Lower leg skin (tissue), 4 donors: ENCODE measurements around the gene UACA. TPM values are rescaled to one million over a fixed set of nuclear protein-coding genes. Genes with fewer than 3 reads are reported as not detected.
A peak's percentile ranks its signal among the peaks of the same experiment; 100 is the strongest.
"Not testable (repeated sequence)": the region's sequence is repeated elsewhere in the genome, so short reads cannot be mapped to it uniquely, and the experiment has no call there.

Experiments used
- DNase-seq, 2 donors: peaks; one replicate each; pipeline ENCODE4 v3.0.0-alpha.2; 2019; ENCODE audit warnings: low spot score in 2 of 2
- H3K4me3 ChIP-seq: fragments of 200-600 bp; sonication (generic); 2 replicates; pipeline ENCODE4 v1.5.1; 2017; ENCODE audit warnings: mild to moderate bottlenecking, low read depth; ENCODE audit not compliant: poor library complexity, severe bottlenecking
- POLR2A ChIP-seq, 2 donors: fragments of 450-650 bp; IDR thresholded peaks; one replicate each; pipeline ENCODE4 v1.6.1; 2016 to 2017; ENCODE audit warnings: antibody characterized with exemption in 2 of 2, mild to moderate bottlenecking in 1 of 2, moderate library complexity in 1 of 2
- WGBS, 2 donors: methylation state at CpG; one replicate each; pipeline ENCODE4 v1.1.5; 2018; 5-methylcytosine and 5-hydroxymethylcytosine counted together
- intact Hi-C: fragments of 100-400 bp; cut with DNase I; formaldehyde crosslinking; loops from one replicate; pipeline ENCODE4 v1.15.0; 2023; ENCODE audit warnings: low total_unique reads
- total RNA-seq, 4 donors: library from RNA; depleted of rRNA; stranded (reverse); fragments of >200 nt; gene quantifications; one replicate each; pipeline ENCODE4 v1.1.0, GENCODE V29; 2016
- TF ChIP-seq, protein P1 (sequence below), 3 donors: fragments of 450-650 bp; IDR thresholded peaks; one replicate each; pipeline ENCODE4 v1.5.1; 2016; ENCODE audit warnings: antibody characterized with exemption in 3 of 3, mild to moderate bottlenecking in 3 of 3, moderate library complexity in 2 of 3

Gene UACA
- total RNA-seq, 4 donors from 2014 or later, result 37.8 to 47.3 (median 42.1) TPM

DNA sequence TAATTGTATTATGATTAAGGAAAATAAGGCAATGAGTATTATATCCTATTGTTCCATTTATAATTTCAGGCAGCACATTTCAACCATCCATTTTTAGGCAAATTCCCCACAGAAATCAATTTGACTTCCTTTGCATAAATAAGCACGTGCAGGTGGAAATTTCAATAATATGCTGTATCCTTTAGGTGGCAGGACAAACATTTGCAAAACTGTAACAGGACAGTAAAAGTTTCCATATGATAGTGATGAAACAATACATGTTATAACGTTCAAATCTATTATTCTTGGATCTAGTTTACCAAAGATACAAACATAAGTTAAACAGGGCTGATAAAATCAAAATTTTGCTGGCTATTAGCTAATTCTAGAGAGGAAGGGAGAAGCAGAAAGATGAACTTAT lies 8.5 kb downstream of the UACA start:
- intact Hi-C loops, result no loop called here
- no peak overlapping the region for H3K4me3 ChIP-seq
- TF ChIP-seq, protein P1, sequence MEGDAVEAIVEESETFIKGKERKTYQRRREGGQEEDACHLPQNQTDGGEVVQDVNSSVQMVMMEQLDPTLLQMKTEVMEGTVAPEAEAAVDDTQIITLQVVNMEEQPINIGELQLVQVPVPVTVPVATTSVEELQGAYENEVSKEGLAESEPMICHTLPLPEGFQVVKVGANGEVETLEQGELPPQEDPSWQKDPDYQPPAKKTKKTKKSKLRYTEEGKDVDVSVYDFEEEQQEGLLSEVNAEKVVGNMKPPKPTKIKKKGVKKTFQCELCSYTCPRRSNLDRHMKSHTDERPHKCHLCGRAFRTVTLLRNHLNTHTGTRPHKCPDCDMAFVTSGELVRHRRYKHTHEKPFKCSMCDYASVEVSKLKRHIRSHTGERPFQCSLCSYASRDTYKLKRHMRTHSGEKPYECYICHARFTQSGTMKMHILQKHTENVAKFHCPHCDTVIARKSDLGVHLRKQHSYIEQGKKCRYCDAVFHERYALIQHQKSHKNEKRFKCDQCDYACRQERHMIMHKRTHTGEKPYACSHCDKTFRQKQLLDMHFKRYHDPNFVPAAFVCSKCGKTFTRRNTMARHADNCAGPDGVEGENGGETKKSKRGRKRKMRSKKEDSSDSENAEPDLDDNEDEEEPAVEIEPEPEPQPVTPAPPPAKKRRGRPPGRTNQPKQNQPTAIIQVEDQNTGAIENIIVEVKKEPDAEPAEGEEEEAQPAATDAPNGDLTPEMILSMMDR (IDR thresholded peaks at IDR 0.05), result no peak
- no peak for TF ChIP-seq POLR2A (IDR thresholded peaks at IDR 0.05)
- no peak for DNase-seq
- WGBS, 2 donors, result 44 to 45% methylated on average over 2 of the region's 2 CpGs

DNA sequence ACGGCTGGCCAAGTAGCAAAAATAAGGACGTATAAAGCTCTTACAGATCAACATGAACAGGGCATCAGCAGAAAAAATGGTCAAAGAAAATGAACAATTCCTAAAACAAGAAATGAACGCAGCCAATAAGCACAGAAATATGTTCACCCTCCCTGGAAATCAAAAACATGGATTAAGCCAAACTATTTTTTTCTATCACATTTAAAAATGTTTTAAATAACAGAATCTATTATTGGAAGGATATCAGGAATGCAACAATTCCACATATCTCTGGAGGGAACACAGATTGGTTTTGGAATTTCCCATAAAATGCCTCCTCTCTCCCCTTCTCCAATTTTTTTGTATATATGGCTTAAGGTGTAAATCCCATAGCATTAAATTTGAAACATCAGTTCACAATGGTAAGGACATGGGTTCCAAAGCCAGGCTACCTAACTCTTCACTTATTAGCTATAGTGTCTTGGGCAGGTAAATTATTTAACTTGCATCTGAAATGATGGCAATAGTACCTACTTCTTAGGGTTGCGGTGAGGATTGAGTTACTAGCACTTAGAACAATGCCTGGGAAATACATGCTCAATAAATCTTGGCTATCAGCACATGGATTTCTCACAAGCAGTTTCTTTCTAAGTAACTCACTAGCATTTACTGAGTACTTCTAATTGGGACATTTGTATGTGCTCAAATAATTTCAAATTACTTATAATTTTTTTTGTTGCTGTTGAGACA lies 10.1 kb downstream of the UACA start:
- no peak for DNase-seq
- no peak overlapping the region for H3K4me3 ChIP-seq
- TF ChIP-seq, protein P1 (IDR thresholded peaks at IDR 0.05), result no peak
- TF ChIP-seq POLR2A (IDR thresholded peaks at IDR 0.05), result no peak
- 51 to 58% methylated on average over 4 of the region's 4 CpGs for WGBS, 2 donors
- intact Hi-C loops, result no loop called here

DNA sequence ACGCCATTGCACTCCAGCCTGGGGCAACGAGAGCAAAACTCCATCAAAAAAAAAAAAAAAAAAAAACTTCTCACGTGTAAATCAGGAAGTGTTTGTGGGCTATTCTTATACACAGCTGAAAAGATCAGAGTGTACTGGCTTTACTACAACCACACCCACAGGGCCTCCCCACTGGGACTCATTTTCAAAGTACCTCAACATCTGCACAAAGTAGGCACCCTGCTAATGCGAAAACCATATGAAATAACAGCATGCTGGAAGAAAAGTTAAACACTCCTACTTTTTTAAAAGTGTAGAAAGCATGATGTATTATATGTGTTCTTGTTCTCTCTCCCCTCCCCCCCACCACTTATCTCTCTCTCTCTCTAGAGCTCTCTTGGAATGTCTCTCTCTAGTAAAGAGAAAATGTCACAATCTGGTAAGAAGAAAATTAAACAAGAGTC lies 11.1 kb downstream of the UACA start:
- TF ChIP-seq, protein P1 (IDR thresholded peaks at IDR 0.05), result no peak
- TF ChIP-seq POLR2A (IDR thresholded peaks at IDR 0.05), result no peak
- H3K4me3 ChIP-seq, result no peak overlapping the region
- WGBS, 2 donors, result 39 to 47% methylated on average over 4 of the region's 4 CpGs
- DNase-seq, result peak; percentile 67 to 87
- intact Hi-C loops, result no loop called here

DNA sequence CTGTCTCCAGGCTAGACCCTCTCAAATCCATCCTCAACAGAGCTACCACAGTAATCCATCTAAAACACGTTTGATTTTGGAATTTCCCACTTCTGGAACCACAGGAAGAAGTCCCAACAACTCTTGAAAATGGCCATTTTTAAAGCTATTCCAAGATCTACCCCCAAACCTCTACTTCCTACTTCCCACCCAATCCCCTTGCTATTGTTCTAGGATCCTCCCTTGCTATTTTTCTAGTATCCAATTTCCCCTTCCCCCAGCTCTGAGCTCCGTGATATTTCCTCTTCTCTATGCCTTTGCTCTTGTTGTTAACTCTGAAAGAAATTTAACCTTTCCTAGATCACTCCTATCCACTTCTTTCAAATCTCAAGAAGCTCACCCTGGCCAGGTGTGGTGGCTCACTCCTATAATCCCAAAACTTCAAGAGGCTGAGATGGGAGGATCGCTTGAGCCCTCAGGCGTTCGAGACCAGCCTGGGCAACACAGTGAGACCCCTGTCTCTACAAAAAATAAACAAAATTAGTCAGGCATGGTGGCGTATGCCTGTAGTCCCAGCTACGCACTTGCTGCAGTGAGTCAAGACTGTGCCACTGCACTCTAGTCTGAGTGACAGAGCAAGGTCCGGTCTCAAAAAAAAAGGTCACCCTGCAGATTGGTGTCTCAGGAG lies 13.0 kb downstream of the UACA start:
- 89 to 93% methylated on average over 8 of the region's 8 CpGs for WGBS, 2 donors
- intact Hi-C loops, result no loop called here
- no peak for TF ChIP-seq POLR2A (IDR thresholded peaks at IDR 0.05)
- TF ChIP-seq, protein P1 (IDR thresholded peaks at IDR 0.05), result no peak
- H3K4me3 ChIP-seq, result no peak overlapping the region
- no peak for DNase-seq

DNA sequence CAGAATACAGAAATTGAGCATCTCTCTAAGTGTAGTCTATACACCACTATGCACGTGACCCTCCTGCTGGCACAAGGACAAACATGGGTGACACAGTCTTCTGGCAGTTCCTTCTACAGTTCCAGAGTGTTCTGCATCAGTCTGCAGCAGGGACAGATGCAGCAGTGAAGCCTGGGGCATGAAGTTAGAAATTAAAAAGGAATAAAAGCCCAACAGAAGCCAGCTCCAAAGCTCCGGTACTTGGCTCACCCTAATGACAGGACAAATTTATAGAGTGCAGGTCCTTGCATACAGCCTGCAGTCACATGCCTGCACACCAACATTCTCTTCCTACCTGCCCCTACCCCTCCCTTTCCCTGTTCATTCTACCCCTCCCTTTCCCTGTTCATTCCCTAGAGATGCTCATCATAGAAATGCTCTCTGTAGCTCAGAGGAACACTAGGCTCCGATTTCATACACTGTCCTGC lies 15.0 kb downstream of the UACA start:
- no peak for TF ChIP-seq POLR2A (IDR thresholded peaks at IDR 0.05)
- TF ChIP-seq, protein P1 (IDR thresholded peaks at IDR 0.05), result no peak
- DNase-seq, result peak; percentile 79 to 91
- 12 to 19% methylated on average over 3 of the region's 3 CpGs for WGBS, 2 donors
- intact Hi-C loops, result no loop called here
- no peak overlapping the region for H3K4me3 ChIP-seq

DNA sequence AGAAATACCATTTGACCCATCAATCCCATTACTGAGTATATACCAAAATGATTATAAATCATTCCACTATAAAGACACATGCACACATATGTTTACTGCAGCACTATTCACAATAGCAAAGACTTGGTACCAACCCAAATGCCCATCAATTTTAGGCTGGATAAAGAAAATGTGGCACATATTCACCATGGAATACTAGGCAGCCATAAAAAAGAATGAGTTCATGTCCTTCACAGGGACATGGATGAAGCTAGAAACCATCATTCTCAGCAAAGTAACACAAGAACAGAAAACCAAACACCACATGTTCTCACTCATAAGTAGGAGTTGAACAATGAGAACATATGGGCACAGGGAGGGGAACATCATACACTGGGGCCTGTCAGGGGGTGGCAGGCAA lies 16.8 kb downstream of the UACA start:
- DNase-seq, H3K4me3 ChIP-seq, intact Hi-C loops: not testable (repeated sequence)
